Kidney epithelial cell (primary cell): ENCODE measurements around the gene ADPRS. TPM values are rescaled to one million over a fixed set of nuclear protein-coding genes. Genes with fewer than 3 reads are reported as not detected.

Experiments used
- DNase-seq: peaks from one replicate; pipeline ENCODE4 v3.0.0-alpha.2; 2010; ENCODE audit warnings: low read depth
- H3K27me3 ChIP-seq: 2 replicates; pipeline ENCODE4 v1.6.0; 2011; ENCODE audit warnings: low read length; ENCODE audit not compliant: control insufficient read depth, insufficient read depth
- H3K36me3 ChIP-seq: 2 replicates; pipeline ENCODE4 v1.5.1; 2011; ENCODE audit warnings: low read length; ENCODE audit not compliant: control insufficient read depth, insufficient read depth
- H3K4me3 ChIP-seq: 2 replicates; pipeline ENCODE4 v1.5.1; 2011; ENCODE audit warnings: low read depth, mild to moderate bottlenecking, control low read depth, low read length
- total RNA-seq: library from RNA; depleted of rRNA; stranded (reverse); fragments of >200 nt; gene quantifications from 2 replicates; pipeline ENCODE4 v1.2.3, GENCODE V29; 2015
- TF ChIP-seq, protein P1 (sequence below): IDR thresholded peaks from 2 replicates; pipeline ENCODE4 v1.5.1; 2011; ENCODE audit warnings: mild to moderate bottlenecking, moderate library complexity, low read length, control low read depth, inconsistent platforms; ENCODE audit not compliant: insufficient read depth, poor library complexity, severe bottlenecking

The ADPRS gene, protein sequence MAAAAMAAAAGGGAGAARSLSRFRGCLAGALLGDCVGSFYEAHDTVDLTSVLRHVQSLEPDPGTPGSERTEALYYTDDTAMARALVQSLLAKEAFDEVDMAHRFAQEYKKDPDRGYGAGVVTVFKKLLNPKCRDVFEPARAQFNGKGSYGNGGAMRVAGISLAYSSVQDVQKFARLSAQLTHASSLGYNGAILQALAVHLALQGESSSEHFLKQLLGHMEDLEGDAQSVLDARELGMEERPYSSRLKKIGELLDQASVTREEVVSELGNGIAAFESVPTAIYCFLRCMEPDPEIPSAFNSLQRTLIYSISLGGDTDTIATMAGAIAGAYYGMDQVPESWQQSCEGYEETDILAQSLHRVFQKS
- 66.5 and 70.3 TPM in 2 replicates for total RNA-seq

DNA sequence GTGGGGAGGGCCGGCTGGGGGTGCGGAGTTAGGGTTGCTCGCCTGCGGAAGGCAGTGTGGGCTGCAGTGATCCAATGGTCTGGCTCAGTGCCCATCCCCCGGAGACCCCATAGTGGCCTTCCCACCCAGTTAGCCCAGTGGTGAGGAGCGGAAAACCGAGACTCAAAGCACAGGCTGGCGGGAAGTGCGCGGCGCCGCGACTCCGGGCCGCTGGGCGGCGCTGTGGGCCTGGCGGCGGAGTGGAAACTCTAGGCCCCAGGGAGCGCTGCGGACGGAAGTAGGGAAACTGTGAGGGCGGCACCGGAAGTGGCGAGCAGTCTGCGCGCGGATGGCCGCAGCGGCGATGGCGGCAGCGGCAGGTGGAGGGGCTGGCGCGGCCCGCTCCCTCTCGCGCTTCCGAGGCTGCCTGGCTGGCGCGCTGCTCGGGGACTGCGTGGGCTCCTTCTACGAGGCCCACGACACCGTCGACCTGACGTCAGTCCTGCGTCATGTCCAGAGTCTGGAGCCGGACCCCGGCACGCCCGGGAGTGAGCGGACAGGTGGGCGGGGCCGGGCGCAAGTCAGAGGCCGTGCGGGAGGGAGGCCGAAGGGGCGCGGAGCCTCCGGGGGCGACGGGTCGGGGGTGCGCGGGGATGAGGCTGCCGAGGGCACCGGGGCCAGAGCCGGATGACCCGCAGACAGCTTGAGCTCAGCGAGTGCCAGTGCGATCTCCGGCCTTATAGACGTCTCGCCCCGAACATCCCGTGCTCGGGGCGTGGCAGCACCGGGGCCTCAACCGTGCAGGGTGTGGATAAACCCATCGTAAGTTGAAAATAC lies at the start of gene ADPRS:
Gene ADPRS (plus strand): TSS at position 316 of the 816 bp plus-strand sequence. CDS start 13 bp downstream, at position 329.
- TF ChIP-seq, protein P1, sequence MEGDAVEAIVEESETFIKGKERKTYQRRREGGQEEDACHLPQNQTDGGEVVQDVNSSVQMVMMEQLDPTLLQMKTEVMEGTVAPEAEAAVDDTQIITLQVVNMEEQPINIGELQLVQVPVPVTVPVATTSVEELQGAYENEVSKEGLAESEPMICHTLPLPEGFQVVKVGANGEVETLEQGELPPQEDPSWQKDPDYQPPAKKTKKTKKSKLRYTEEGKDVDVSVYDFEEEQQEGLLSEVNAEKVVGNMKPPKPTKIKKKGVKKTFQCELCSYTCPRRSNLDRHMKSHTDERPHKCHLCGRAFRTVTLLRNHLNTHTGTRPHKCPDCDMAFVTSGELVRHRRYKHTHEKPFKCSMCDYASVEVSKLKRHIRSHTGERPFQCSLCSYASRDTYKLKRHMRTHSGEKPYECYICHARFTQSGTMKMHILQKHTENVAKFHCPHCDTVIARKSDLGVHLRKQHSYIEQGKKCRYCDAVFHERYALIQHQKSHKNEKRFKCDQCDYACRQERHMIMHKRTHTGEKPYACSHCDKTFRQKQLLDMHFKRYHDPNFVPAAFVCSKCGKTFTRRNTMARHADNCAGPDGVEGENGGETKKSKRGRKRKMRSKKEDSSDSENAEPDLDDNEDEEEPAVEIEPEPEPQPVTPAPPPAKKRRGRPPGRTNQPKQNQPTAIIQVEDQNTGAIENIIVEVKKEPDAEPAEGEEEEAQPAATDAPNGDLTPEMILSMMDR, result peak; percentile 67
- peak; percentile 50 for DNase-seq
- Histone ChIP-seq H3K27me3 (no peaks in the 10 kb centered on the region), H3K4me3 (peak within 1 kb of the TSS; percentile 85), H3K36me3 (peaks cover 4% of the 10 kb centered on the region)

DNA sequence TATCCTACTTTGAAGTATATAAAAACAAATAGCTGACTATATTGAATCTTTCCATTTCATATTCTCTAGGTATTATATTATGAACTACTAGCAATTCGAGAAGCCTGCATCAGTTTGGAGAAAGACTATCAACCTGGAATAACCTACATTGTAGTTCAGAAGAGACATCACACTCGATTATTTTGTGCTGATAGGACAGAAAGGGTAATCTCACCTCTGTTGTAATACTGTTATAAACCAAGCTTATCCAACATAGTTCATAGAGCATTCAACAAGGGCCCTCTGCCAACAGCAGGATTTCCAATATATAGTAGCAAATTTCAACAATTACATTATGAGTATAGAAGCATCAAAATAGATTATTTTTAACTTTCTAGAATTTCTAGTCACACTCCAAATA lies 48.5 kb upstream of the ADPRS start:
- TF ChIP-seq, protein P1, result no peak
- no peak overlapping the region for H3K4me3 ChIP-seq
- H3K27me3 ChIP-seq, result no peaks in the 10 kb centered on the region
- DNase-seq, result no peak
- no peaks in the 10 kb centered on the region for H3K36me3 ChIP-seq

DNA sequence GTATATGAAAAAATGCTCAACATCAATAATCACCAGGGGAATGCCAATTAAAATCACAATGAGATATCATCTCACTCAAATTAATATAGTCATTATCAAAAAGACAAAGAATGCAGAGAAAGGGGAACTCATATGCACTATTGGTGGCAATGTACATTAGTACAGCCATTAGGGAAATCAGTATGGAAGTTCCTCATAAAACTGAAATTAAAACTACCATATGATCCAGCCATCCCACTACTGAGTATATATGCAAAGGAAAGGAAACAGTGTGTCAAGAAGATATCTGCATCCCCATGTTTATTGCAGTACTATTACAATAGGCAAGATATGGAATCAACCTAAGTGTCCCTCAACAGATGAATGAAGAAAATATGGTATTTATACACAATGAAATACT lies 36.9 kb upstream of the ADPRS start:
- no peaks in the 10 kb centered on the region for H3K27me3 ChIP-seq
- DNase-seq, result no peak
- TF ChIP-seq, protein P1, result no peak
- H3K36me3 ChIP-seq, result no peaks in the 10 kb centered on the region
- no peak overlapping the region for H3K4me3 ChIP-seq

DNA sequence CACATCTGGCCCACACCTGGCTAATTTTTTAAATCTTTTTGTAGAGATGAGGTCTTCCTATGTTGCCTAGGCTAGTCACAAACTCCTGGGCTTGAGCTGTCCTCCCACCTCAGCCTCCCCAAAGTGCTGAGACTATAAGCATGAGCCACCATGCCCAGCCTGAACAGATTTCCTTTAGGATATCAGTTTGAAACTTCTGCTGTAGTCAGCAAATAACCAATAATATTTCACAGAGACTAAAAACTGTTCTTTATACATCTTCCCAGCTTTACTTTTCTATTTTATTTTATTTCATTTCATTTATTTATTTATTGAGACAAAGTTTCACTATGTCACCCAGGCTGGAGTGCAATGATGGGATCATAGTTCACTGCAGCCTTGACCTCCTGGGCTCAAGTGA lies 34.7 kb upstream of the ADPRS start:
- no peaks in the 10 kb centered on the region for H3K27me3 ChIP-seq
- no peak for DNase-seq
- TF ChIP-seq, protein P1, result no peak
- no peak overlapping the region for H3K4me3 ChIP-seq
- no peaks in the 10 kb centered on the region for H3K36me3 ChIP-seq

DNA sequence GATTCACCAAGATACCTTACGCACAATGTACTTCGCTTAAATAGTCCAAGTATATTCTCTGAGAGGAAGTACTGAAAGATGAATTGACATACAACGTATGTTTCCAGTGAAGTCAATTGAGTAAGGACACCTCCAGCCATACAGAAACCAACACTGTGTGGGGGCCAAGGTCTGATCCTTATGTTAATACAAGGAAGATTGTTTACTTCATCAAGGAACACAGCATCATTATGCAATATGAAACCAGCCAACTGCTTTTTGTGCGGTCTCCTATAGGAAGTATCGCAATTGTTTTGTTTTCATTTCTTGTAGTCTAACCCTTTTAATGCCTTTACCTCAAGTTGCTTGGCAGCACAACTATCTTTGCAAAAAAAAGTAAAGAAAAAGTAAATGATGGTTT lies 33.0 kb upstream of the ADPRS start:
- no peak overlapping the region for H3K4me3 ChIP-seq
- no peaks in the 10 kb centered on the region for H3K27me3 ChIP-seq
- H3K36me3 ChIP-seq, result no peaks in the 10 kb centered on the region
- TF ChIP-seq, protein P1, result no peak
- no peak for DNase-seq
